Measurements from ENCODE around the gene ST6GALNAC3.
"Not testable (repeated sequence)": the region's sequence is repeated elsewhere in the genome, so short reads cannot be mapped to it uniquely, and the experiment has no call there.

ST6GALNAC3 gene

DNA sequence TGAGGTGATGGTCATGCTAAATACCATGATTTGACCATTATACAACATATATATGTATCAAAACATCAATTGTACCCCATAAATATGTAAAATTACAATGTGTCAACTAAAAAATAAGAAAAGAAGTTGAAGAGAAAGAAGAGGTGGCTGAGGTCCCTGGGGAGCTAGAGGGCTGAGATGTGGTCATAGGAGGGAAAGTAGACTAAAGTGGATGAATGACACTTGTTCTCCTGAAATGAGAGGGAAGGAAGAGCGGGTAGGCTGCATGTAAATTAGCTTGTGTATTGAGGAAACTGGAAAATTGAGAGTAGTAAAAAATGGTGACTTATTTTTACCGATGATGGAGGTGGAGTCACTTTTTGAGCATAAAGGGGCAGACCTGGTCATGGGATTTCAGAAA, 117.0 kb downstream of the ST6GALNAC3 start:
- no peak for DNase-seq (ENCODE audit: low read depth)

DNA sequence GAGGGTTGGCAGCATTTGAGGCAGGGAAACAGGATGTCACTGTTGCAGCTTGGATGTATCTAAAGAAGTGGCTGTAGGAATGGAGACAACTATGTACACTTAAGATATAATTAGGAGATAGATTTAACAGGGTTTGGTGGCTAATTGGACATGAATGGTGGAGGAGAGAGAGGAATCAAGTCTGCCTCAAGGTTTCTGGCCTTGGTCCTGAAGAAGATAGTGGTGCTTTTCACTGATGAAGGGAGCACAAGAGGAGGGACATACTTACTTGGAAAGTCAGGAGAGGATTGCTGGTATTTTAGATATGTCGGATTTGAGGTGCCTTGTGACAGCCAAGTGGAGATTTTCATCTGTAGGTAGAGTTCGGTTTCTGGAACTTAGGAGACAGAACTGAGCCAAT, 123.9 kb downstream of the ST6GALNAC3 start:
- no peak for DNase-seq (ENCODE audit: low read depth)

- no peak for DNase-seq (ENCODE audit: low read depth)
Observed at GRCh38 chr1:76202670-76203069, 128.1 kb downstream of the ST6GALNAC3 start.

- DNase-seq (ENCODE audit: low read depth): no peak
Observed at GRCh38 chr1:76203127-76203526, 128.6 kb downstream of the ST6GALNAC3 start.

DNA sequence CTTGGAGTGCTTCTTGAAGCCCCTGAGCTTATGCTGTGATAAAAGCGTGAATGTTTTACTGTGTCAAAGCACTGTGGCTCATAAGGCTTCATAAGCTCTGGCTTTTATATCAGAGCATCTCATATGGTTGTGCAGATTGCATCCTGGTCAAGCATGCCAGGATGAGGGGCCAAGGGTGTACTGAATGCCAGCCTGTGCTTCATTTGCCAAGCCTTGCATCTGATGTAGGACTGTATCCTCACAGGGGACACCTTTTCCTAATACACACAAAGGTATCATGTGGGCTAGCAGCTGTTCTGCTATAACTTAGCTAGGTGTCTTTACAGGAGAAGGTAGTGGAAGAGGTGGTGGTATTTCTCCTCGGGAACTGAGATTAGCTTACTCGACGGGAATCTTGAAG, 134.7 kb downstream of the ST6GALNAC3 start:
- no peak for DNase-seq (ENCODE audit: low read depth)

DNA sequence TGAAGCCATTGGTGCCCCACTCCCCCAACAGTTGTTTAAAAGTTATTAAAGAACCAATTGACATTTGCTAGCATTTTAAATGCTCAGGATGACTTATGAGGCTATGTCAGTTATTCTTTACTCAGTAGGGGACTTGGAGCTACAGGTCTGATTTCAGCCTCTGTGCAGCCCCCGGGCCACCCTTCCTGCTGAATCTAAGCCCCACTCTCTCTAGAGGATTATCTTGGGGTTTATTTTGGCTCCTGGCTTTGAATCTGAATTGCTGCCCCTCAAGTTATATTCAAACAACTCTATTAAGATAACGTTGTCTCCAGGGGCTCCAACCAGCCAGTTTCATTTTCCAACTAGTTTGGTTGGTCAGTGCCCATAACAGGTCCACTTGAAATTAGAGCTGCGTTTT, 135.1 kb downstream of the ST6GALNAC3 start:
- DNase-seq (ENCODE audit: low read depth): no peak

GRCh38 chr1:76210160-76210559, 135.6 kb downstream of the ST6GALNAC3 start:
- DNase-seq (ENCODE audit: low read depth): no peak

- DNase-seq (ENCODE audit: low read depth): no peak
Observed at GRCh38 chr1:76218888-76219287, 144.3 kb downstream of the ST6GALNAC3 start.

GRCh38 chr1:76219366-76219818, 144.8 kb downstream of the ST6GALNAC3 start:
- DNase-seq (ENCODE audit: low read depth): peak; percentile 14

DNA sequence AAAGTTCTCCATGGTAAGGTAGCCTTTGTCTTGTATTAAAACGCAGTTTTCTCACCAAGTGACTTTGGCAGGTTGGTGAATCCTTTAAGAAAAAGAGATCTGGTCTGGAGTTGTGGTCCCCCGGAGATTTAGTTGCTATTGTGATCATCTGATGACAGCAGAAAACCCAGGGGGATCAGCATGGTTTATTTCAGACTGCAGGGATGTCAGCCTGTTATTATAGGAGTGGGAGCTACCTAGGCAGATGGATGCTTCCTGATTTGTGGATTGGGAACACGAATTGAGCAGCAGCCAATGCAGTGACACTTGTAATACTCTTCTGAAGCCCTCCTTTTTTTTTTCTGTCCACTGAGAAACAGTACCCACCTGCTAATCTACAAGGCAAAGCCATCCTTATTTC, 150.2 kb downstream of the ST6GALNAC3 start:
- DNase-seq (ENCODE audit: low read depth): no peak

DNA sequence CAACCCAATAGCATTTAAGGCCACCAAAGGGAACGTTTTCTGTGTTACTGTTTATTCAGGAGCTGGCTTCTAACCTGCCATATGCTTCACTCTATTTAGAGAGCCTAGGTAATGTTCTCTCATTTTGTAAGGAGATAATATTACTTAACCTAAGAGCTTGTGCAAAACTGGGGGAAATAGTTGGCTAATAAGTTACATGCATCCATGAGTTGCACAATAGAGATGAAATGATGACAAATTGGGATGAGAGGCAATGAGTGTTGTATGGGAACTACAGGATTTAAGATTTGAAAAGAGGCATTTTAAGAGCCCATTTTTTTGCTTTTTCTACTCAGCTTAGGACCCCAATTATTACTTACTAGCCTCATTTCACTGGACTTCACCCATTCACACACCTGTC, 151.0 kb downstream of the ST6GALNAC3 start:
- no peak for DNase-seq (ENCODE audit: low read depth)

GRCh38 chr1:76227621-76228020, 153.1 kb downstream of the ST6GALNAC3 start:
- no peak for DNase-seq (ENCODE audit: low read depth)

GRCh38 chr1:76229279-76230005, 154.9 kb downstream of the ST6GALNAC3 start:
- no peak for DNase-seq (ENCODE audit: low read depth)

DNA sequence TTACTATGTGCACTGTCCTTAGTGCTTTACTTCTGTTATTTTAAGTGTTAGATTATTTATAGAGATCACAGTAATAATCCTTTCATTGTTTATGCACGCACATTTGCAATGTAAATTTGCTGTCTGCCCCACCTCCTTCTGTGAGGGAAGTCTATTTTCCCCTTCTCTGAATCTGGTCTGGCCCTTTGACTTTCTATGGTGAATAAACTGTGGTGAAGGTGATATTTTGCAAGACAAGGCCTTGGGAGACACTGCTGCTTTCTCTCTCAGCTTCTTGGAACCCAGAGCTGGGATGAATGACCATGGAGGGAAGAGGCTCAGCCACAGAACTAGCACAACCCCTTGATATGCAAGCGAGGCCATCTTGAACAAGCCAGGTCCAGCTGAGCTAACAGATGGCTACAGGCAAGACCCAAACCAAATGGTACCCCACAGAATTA, 156.3 kb downstream of the ST6GALNAC3 start:
- DNase-seq (ENCODE audit: low read depth): no peak

- no peak for DNase-seq (ENCODE audit: low read depth)
Observed at GRCh38 chr1:76231320-76231719, 156.8 kb downstream of the ST6GALNAC3 start.

GRCh38 chr1:76232666-76233065, 158.1 kb downstream of the ST6GALNAC3 start:
- DNase-seq (ENCODE audit: low read depth): no peak

DNA sequence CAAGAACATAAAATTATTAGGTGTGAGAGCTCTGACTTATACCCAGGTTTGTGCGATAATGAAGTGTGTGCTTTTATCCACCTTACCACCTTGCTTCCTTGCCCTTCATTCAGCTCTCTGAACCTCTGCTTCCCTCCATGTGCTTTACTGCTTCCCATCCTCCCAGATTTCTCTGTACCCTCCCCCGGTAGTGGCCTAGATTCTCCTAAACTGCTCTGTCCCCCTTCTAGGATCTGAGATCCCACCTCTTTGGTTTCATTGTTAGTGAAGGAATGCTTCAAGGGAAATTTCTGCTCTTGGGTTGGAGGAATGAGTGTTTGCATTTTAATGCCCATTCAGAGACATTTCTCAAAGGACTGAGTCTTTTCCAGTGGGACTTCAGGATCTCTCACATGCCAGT, 159.5 kb downstream of the ST6GALNAC3 start:
- DNase-seq (ENCODE audit: low read depth): no peak

DNA sequence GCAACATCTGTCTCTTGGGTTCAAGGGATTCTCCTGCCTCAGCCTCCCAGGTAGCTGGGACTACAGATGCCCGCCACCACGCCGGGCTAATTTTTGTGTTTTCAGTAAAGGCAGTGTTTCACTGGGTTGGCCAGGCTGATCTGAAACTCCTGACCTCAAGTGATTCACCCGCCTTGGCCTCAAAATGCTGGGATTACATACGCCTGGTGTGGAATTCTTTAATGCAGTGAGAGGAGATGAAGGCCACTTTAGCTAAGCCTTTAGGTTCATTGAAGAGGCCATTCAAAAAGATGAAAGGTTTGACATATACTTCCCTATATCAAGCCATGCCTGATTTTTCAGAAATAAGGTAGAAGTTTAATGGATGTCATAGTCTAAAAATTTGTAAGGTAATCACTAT, 162.7 kb downstream of the ST6GALNAC3 start:
- no peak for DNase-seq (ENCODE audit: low read depth)

DNA sequence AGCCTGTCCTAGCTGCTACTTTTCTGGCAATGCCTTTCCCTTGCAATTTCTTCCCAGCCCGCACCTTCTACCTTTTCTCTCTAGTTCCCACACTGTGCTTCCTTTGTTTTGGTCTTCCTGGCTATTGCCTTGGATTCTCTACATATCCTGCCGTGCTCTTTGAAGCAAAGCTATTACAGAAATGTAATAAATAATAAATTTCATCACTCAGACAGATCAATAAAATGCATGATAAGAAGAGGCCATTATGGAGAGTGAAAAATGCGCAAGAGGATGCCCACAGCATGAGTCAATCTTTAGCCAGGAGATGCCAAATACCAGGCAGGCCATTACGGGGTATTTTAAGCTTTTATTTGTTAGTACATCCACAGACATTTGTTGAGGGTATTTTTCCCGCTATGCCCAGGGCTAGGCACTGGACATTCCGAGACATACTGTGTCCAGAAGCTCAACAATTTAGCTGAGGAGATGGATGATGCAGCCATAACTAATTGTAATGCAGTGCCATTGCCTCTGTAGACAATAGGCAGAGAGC, 163.6 kb downstream of the ST6GALNAC3 start:
- peak; percentile 41 for DNase-seq (ENCODE audit: low read depth)

DNA sequence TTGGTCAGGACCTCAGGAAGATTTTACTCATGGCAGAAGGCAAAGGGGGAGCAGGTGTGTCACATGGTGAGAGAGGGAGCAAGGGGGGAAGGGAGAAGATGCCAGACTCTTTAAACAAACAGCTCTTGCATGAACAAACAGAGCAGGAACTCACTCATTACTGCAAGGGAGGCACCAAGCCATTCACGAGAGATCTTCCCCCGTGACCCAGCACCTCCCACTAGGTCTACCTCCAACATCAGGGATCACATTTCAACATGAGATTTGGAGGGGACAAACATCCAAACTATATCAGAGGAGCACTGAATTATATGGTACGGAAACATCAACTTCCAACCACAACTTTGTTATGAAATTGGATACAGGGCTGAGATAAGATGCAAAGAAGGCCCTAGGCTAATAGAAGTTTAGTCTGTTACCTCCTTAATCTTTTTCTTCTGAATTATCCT, 164.9 kb downstream of the ST6GALNAC3 start:
- DNase-seq (ENCODE audit: low read depth): no peak

- DNase-seq (ENCODE audit: low read depth): no peak
Observed at GRCh38 chr1:76240316-76240715, 165.8 kb downstream of the ST6GALNAC3 start.

DNA sequence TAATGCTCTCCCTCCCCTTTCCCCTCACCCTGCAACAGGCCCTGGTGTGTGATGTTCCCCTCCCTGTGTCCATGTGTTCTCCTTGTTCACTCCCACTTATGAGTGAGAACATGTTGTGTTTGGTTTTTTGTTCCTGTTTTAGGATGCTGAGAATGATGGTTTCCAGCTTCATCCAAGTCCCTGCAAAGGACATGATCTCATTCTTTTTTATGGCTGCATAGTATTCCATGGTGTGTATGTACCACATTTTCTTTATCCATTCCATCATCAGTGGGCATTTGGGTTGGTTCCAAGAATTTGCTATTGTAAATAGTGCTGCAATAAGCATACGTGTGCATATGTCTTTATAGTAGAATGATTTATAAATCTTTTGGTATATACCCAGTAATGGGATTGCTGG, 168.0 kb downstream of the ST6GALNAC3 start:
- DNase-seq (ENCODE audit: low read depth): not testable (repeated sequence)

DNA sequence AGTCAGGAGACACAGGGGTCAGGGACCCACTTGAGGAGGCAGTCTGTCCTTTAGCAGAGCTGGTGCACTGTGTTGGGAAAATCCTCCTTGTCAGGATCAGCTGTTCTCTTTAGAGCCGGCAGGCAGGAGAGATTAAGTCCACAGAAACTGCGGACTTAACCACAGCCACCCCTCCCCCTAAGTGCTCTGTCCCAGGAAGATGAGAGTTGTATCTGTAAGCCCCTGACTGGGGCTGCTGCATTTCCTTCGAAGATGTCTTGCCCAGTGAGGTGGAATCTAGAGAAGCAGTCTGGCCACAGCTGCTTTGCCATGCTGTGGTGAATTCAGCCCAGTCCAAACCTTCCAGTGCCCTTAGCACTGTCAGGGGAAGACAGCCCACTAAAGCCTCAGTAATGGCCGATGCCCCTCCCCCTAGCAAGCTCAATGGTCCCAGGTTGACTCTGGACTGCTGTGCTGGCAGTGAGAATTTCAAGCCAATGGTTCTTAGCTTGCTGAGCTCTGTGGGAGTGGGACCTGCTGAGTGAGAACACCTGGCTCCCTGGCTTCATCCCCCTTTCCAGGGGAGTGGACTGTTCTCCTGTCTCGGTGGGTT, 172.8 kb downstream of the ST6GALNAC3 start:
- DNase-seq (ENCODE audit: low read depth): no peak
